ENCODE measurements around the gene PNPLA6. TPM values are rescaled to one million over a fixed set of nuclear protein-coding genes. Genes with fewer than 3 reads are reported as not detected.
"Not testable (repeated sequence)": the region's sequence is repeated elsewhere in the genome, so short reads cannot be mapped to it uniquely, and the experiment has no call there.

Gene PNPLA6
- total RNA-seq, 1 donor from 2014 or later: 136 TPM

GRCh38 chr19:7529246-7529600, 6.3 kb upstream of the PNPLA6 start:
- H3K27ac Mint-ChIP-seq: no peak overlapping the region
- H3K36me3 Mint-ChIP-seq (ENCODE audit: low read depth): peaks cover 6% of the 10 kb centered on the region
- H3K27me3 Mint-ChIP-seq (ENCODE audit: insufficient read depth): no peaks in the 10 kb centered on the region
- no peaks in the 10 kb centered on the region for H3K9me3 Mint-ChIP-seq
- no peak for DNase-seq (ENCODE audit: low spot score)
- H3K4me1 Mint-ChIP-seq (ENCODE audit: low read depth): no peaks in the 10 kb centered on the region
- no peak overlapping the region for H3K4me3 Mint-ChIP-seq
- intact Hi-C loops (cut with micrococcal nuclease): no loop called here

GRCh38 chr19:7529610-7530490, 5.7 kb upstream of the PNPLA6 start:
- Mint-ChIP-seq H3K4me1 (ENCODE audit: low read depth) (no peaks in the 10 kb centered on the region), H3K4me3 (no peak overlapping the region), H3K27me3 (ENCODE audit: insufficient read depth) (no peaks in the 10 kb centered on the region), H3K9me3 (no peaks in the 10 kb centered on the region), H3K36me3 (ENCODE audit: low read depth) (peaks cover 6% of the 10 kb centered on the region), H3K27ac (no peak overlapping the region)
- intact Hi-C loops (cut with micrococcal nuclease): no loop called here
- DNase-seq (ENCODE audit: low spot score): no peak

DNA sequence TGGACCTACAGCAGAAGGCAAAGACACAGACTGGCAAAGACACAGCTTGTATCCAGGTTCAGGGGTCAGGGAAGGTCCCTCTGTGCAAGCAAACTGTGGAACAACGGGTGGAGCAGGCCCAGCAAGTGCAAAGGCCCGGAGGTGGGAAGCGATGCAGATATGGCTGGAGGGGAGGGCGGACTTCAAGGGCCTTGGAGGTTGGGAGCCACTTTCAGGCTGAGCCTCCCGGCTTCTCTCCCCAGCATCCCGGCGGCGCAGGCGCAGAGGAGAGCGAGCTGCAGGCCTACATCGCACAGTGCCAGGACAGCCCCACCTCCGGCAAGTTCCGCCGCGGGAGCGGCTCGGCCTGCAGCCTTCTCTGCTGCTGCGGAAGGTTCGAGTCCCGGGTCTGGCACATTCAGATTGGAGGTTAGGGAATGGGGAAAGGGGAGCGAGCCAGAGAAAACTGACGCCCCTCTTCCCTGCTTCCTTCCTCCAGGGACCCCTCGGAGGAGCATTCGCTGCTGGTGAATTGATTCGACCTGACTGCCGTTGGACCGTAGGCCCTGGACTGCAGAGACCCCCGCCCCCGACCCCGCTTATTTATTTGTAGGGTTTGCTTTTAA, 2.1 kb upstream of the PNPLA6 start:
- Mint-ChIP-seq H3K27ac (peak overlapping the region; percentile 72), H3K4me1 (ENCODE audit: low read depth) (peaks cover 14% of the 10 kb centered on the region), H3K27me3 (ENCODE audit: insufficient read depth) (no peaks in the 10 kb centered on the region), H3K4me3 (peak overlapping the region; percentile 95), H3K36me3 (ENCODE audit: low read depth) (peaks cover 13% of the 10 kb centered on the region), H3K9me3 (no peaks in the 10 kb centered on the region)
- no peak for DNase-seq (ENCODE audit: low spot score)
- intact Hi-C loops (cut with micrococcal nuclease): no loop called here

- peaks cover 16% of the 10 kb centered on the region for H3K36me3 Mint-ChIP-seq (ENCODE audit: low read depth)
- no peaks in the 10 kb centered on the region for H3K27me3 Mint-ChIP-seq (ENCODE audit: insufficient read depth)
- peak overlapping the region; percentile 86 for H3K27ac Mint-ChIP-seq
- H3K4me1 Mint-ChIP-seq (ENCODE audit: low read depth): peaks cover 14% of the 10 kb centered on the region
- DNase-seq (ENCODE audit: low spot score): peak; percentile 77
- H3K9me3 Mint-ChIP-seq: no peaks in the 10 kb centered on the region
- intact Hi-C loops (cut with micrococcal nuclease): loop anchor here (1.0 kb wide), 2 partner anchors 12 to 42 kb away; partner anchors contain the start of gene MCOLN1
- peak overlapping the region; percentile 95 for H3K4me3 Mint-ChIP-seq
Observed at GRCh38 chr19:7533925-7534480, 1.5 kb upstream of the PNPLA6 start.

DNA sequence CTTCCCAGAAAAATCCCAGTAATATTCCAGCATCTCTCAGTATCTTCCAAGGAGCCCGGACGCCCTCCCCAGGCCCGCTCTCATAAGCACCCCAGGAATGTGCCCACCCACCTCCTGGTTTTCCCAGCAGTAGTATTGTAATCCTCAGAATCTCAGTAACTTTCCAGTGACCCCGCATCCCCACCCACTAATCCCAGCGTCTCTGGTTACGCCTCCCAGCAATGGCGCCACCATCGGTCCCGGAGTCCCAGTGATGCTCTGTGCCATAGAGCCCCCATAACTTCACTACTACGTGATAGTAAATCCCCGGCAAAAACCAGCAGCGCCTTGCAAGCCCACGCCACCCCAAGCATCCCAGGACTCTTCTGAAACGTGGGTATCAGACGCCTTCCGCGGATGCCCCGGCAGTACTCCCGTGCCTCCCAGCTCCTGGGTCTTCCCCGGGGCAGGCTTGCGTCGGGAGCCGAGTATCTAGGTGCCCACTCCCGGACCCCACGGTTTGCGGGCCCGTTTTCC, 928 bp upstream of the PNPLA6 start:
- H3K27ac Mint-ChIP-seq: peak overlapping the region; percentile 86
- no peak for DNase-seq (ENCODE audit: low spot score)
- H3K4me3 Mint-ChIP-seq: peak overlapping the region; percentile 95
- H3K9me3 Mint-ChIP-seq: no peaks in the 10 kb centered on the region
- H3K27me3 Mint-ChIP-seq (ENCODE audit: insufficient read depth): no peaks in the 10 kb centered on the region
- peaks cover 14% of the 10 kb centered on the region for H3K4me1 Mint-ChIP-seq (ENCODE audit: low read depth)
- intact Hi-C loops (cut with micrococcal nuclease): loop anchor here (1.0 kb wide), 6 partner anchors 12 to 295 kb away; partner anchors contain the start of genes MCOLN1, PET100, TRAPPC5 and XAB2
- peaks cover 14% of the 10 kb centered on the region for H3K36me3 Mint-ChIP-seq (ENCODE audit: low read depth)

- peaks cover 14% of the 10 kb centered on the region for H3K4me1 Mint-ChIP-seq (ENCODE audit: low read depth)
- H3K4me3 Mint-ChIP-seq: peak overlapping the region; percentile 95
- H3K27me3 Mint-ChIP-seq (ENCODE audit: insufficient read depth): no peaks in the 10 kb centered on the region
- intact Hi-C loops (cut with micrococcal nuclease): loop anchor here (1.0 kb wide), 4 partner anchors 93 to 293 kb away; partner anchors contain the start of genes PET100, TRAPPC5 and XAB2
- H3K27ac Mint-ChIP-seq: peak overlapping the region; percentile 92
- peaks cover 18% of the 10 kb centered on the region for H3K36me3 Mint-ChIP-seq (ENCODE audit: low read depth)
- no peak for DNase-seq (ENCODE audit: low spot score)
- H3K9me3 Mint-ChIP-seq: no peaks in the 10 kb centered on the region
Observed at GRCh38 chr19:7535998-7536695, 630 bp downstream of the PNPLA6 start.

DNA sequence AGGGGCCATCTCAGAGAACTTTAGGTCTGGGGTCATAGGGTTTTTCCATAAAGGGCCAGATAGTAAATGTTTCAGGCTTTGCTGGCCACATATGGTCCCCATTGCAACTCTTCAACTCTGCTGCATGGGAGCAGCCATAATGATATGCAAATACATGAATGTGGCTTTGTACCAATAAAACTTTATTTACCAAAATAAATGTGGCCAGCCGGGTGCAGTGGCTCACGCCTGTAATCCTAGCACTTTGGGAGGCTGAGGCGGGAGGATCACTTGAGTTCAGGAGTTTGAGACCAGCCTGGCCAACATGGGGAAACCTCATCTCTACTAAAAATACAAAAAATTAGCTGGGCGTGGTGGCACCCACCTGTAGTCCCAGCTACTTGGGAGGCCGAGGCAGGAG, 3.5 kb downstream of the PNPLA6 start:
- intact Hi-C loops (cut with micrococcal nuclease); H3K4me3 Mint-ChIP-seq; DNase-seq (ENCODE audit: low spot score); H3K27me3 Mint-ChIP-seq (ENCODE audit: insufficient read depth); H3K9me3 Mint-ChIP-seq; H3K27ac Mint-ChIP-seq: not testable (repeated sequence)
- peaks cover 14% of the 10 kb centered on the region for H3K4me1 Mint-ChIP-seq (ENCODE audit: low read depth)
- H3K36me3 Mint-ChIP-seq (ENCODE audit: low read depth): peaks cover 32% of the 10 kb centered on the region

- H3K27ac Mint-ChIP-seq: no peak overlapping the region
- intact Hi-C loops (cut with micrococcal nuclease): no loop called here
- no peak for DNase-seq (ENCODE audit: low spot score)
- H3K36me3 Mint-ChIP-seq (ENCODE audit: low read depth): peaks cover 34% of the 10 kb centered on the region
- no peak overlapping the region for H3K4me3 Mint-ChIP-seq
- no peaks in the 10 kb centered on the region for H3K9me3 Mint-ChIP-seq
- peaks cover 19% of the 10 kb centered on the region for H3K4me1 Mint-ChIP-seq (ENCODE audit: low read depth)
- H3K27me3 Mint-ChIP-seq (ENCODE audit: insufficient read depth): no peaks in the 10 kb centered on the region
Observed at GRCh38 chr19:7539827-7540425, 4.4 kb downstream of the PNPLA6 start.

GRCh38 chr19:7540761-7541474, 5.4 kb downstream of the PNPLA6 start:
- DNase-seq (ENCODE audit: low spot score): no peak
- no peaks in the 10 kb centered on the region for H3K27me3 Mint-ChIP-seq (ENCODE audit: insufficient read depth)
- no peak overlapping the region for H3K4me3 Mint-ChIP-seq
- peaks cover 35% of the 10 kb centered on the region for H3K36me3 Mint-ChIP-seq (ENCODE audit: low read depth)
- no peak overlapping the region for H3K27ac Mint-ChIP-seq
- intact Hi-C loops (cut with micrococcal nuclease): no loop called here
- H3K9me3 Mint-ChIP-seq: no peaks in the 10 kb centered on the region
- H3K4me1 Mint-ChIP-seq (ENCODE audit: low read depth): peaks cover 27% of the 10 kb centered on the region

- Mint-ChIP-seq H3K27me3 (ENCODE audit: insufficient read depth) (no peaks in the 10 kb centered on the region), H3K4me1 (ENCODE audit: low read depth) (peaks cover 27% of the 10 kb centered on the region), H3K9me3 (no peaks in the 10 kb centered on the region), H3K27ac (no peak overlapping the region), H3K36me3 (ENCODE audit: low read depth) (peaks cover 37% of the 10 kb centered on the region), H3K4me3 (no peak overlapping the region)
- DNase-seq (ENCODE audit: low spot score): no peak
- intact Hi-C loops (cut with micrococcal nuclease): no loop called here
Observed at GRCh38 chr19:7541475-7541824, 5.9 kb downstream of the PNPLA6 start.

GRCh38 chr19:7541828-7542443, 6.4 kb downstream of the PNPLA6 start:
- peaks cover 36% of the 10 kb centered on the region for H3K36me3 Mint-ChIP-seq (ENCODE audit: low read depth)
- no peak overlapping the region for H3K27ac Mint-ChIP-seq
- H3K4me3 Mint-ChIP-seq: no peak overlapping the region
- no peaks in the 10 kb centered on the region for H3K9me3 Mint-ChIP-seq
- H3K4me1 Mint-ChIP-seq (ENCODE audit: low read depth): peaks cover 23% of the 10 kb centered on the region
- H3K27me3 Mint-ChIP-seq (ENCODE audit: insufficient read depth): no peaks in the 10 kb centered on the region
- DNase-seq (ENCODE audit: low spot score): no peak
- intact Hi-C loops (cut with micrococcal nuclease): no loop called here
